ENCODE data around the gene GAREM2. TPM values are rescaled to one million over a fixed set of nuclear protein-coding genes. Genes with fewer than 3 reads are reported as not detected.

GAREM2 gene
- total and polyA plus RNA-seq, 9 of the 15 experiments (the other 6 are each of a cell fraction or from before 2014, with no cell fraction given), result 1.7 to 12.4 (median 2.5) TPM

DNA sequence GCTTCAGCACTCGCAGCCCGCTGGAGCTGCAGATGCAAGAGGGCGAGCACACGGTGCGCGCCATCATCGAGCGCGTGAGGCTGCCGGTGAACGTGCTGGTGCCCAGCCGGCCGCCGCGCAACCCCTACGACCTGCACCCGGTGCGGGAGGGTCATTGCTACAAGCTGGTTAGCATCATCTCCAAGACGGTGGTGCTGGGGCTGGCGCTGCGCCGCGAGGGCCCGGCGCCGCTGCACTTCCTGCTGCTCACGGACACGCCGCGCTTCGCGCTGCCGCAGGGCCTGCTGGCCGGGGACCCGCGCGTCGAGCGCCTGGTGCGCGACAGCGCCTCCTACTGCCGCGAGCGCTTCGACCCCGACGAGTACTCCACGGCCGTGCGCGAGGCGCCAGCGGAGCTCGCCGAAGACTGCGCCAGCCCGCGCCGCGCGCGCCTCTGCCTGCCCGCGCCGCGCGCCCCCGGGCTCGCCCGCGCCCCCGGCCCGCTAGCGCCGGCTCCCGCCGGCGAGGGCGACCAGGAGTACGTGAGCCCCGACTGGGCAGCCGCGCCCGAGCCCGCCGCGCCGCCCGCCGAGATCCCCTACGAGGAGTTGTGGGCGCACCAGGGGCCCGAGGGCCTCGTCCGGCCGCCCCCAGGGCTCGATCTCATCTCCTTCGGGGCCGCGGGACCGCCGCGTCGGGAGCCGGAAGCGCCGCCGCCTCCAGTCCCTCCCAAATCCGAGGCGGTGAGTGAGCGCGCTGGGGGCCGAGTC lies 11.8 kb downstream of the GAREM2 start (continued):
- TF ChIP-seq, protein P1, sequence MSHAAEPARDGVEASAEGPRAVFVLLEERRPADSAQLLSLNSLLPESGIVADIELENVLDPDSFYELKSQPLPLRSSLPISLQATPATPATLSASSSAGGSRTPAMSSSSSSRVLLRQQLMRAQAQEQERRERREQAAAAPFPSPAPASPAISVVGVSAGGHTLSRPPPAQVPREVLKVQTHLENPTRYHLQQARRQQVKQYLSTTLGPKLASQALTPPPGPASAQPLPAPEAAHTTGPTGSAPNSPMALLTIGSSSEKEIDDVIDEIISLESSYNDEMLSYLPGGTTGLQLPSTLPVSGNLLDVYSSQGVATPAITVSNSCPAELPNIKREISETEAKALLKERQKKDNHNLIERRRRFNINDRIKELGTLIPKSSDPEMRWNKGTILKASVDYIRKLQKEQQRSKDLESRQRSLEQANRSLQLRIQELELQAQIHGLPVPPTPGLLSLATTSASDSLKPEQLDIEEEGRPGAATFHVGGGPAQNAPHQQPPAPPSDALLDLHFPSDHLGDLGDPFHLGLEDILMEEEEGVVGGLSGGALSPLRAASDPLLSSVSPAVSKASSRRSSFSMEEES (CRISPR knock-in tag; IDR thresholded peaks at IDR 0.05), result no peak
- TF ChIP-seq, protein P2, sequence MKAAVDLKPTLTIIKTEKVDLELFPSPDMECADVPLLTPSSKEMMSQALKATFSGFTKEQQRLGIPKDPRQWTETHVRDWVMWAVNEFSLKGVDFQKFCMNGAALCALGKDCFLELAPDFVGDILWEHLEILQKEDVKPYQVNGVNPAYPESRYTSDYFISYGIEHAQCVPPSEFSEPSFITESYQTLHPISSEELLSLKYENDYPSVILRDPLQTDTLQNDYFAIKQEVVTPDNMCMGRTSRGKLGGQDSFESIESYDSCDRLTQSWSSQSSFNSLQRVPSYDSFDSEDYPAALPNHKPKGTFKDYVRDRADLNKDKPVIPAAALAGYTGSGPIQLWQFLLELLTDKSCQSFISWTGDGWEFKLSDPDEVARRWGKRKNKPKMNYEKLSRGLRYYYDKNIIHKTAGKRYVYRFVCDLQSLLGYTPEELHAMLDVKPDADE (conservative IDR thresholded peaks at IDR 0.05; ENCODE audit: control insufficient read depth, low read depth, low read length), result peak; percentile 57; the same call in 1 of the 2 replicates
- no peak for TF ChIP-seq HMG20A (CRISPR knock-in tag; conservative IDR thresholded peaks at IDR 0.05)
- TF ChIP-seq HDAC2 (IDR thresholded peaks at IDR 0.05), result no peak
- TF ChIP-seq, protein P3, sequence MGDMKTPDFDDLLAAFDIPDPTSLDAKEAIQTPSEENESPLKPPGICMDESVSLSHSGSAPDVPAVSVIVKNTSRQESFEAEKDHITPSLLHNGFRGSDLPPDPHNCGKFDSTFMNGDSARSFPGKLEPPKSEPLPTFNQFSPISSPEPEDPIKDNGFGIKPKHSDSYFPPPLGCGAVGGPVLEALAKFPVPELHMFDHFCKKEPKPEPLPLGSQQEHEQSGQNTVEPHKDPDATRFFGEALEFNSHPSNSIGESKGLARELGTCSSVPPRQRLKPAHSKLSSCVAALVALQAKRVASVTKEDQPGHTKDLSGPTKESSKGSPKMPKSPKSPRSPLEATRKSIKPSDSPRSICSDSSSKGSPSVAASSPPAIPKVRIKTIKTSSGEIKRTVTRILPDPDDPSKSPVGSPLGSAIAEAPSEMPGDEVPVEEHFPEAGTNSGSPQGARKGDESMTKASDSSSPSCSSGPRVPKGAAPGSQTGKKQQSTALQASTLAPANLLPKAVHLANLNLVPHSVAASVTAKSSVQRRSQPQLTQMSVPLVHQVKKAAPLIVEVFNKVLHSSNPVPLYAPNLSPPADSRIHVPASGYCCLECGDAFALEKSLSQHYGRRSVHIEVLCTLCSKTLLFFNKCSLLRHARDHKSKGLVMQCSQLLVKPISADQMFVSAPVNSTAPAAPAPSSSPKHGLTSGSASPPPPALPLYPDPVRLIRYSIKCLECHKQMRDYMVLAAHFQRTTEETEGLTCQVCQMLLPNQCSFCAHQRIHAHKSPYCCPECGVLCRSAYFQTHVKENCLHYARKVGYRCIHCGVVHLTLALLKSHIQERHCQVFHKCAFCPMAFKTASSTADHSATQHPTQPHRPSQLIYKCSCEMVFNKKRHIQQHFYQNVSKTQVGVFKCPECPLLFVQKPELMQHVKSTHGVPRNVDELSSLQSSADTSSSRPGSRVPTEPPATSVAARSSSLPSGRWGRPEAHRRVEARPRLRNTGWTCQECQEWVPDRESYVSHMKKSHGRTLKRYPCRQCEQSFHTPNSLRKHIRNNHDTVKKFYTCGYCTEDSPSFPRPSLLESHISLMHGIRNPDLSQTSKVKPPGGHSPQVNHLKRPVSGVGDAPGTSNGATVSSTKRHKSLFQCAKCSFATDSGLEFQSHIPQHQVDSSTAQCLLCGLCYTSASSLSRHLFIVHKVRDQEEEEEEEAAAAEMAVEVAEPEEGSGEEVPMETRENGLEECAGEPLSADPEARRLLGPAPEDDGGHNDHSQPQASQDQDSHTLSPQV (IDR thresholded peaks at IDR 0.05), result peak; percentile 97
- peak; percentile 94 for TF ChIP-seq ZFX (CRISPR knock-in tag; IDR thresholded peaks at IDR 0.05)
- TF ChIP-seq, protein P4, sequence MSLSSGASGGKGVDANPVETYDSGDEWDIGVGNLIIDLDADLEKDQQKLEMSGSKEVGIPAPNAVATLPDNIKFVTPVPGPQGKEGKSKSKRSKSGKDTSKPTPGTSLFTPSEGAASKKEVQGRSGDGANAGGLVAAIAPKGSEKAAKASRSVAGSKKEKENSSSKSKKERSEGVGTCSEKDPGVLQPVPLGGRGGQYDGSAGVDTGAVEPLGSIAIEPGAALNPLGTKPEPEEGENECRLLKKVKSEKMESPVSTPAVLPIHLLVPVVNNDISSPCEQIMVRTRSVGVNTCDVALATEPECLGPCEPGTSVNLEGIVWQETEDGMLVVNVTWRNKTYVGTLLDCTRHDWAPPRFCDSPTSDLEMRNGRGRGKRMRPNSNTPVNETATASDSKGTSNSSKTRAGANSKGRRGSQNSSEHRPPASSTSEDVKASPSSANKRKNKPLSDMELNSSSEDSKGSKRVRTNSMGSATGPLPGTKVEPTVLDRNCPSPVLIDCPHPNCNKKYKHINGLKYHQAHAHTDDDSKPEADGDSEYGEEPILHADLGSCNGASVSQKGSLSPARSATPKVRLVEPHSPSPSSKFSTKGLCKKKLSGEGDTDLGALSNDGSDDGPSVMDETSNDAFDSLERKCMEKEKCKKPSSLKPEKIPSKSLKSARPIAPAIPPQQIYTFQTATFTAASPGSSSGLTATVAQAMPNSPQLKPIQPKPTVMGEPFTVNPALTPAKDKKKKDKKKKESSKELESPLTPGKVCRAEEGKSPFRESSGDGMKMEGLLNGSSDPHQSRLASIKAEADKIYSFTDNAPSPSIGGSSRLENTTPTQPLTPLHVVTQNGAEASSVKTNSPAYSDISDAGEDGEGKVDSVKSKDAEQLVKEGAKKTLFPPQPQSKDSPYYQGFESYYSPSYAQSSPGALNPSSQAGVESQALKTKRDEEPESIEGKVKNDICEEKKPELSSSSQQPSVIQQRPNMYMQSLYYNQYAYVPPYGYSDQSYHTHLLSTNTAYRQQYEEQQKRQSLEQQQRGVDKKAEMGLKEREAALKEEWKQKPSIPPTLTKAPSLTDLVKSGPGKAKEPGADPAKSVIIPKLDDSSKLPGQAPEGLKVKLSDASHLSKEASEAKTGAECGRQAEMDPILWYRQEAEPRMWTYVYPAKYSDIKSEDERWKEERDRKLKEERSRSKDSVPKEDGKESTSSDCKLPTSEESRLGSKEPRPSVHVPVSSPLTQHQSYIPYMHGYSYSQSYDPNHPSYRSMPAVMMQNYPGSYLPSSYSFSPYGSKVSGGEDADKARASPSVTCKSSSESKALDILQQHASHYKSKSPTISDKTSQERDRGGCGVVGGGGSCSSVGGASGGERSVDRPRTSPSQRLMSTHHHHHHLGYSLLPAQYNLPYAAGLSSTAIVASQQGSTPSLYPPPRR (CRISPR knock-in tag; IDR thresholded peaks at IDR 0.05; ENCODE audit: borderline replicate concordance), result no peak
- peak; percentile 41; the same call in 1 of the 2 replicates for TF ChIP-seq CBX1 (IDR thresholded peaks at IDR 0.05; ENCODE audit: low read depth)
- no peak for TF ChIP-seq ZNF174 (CRISPR knock-in tag; IDR thresholded peaks at IDR 0.05)
- TF ChIP-seq RBM17 (IDR thresholded peaks at IDR 0.05; ENCODE audit: borderline replicate concordance, low read depth, low read length), result no peak
- no peak for TF ChIP-seq SMARCB1 (IDR thresholded peaks at IDR 0.05; ENCODE audit: insufficient read length, low read depth)
- TF ChIP-seq ZNF586 (CRISPR knock-in tag; conservative IDR thresholded peaks at IDR 0.05), result no peak
- TF ChIP-seq, protein P5, sequence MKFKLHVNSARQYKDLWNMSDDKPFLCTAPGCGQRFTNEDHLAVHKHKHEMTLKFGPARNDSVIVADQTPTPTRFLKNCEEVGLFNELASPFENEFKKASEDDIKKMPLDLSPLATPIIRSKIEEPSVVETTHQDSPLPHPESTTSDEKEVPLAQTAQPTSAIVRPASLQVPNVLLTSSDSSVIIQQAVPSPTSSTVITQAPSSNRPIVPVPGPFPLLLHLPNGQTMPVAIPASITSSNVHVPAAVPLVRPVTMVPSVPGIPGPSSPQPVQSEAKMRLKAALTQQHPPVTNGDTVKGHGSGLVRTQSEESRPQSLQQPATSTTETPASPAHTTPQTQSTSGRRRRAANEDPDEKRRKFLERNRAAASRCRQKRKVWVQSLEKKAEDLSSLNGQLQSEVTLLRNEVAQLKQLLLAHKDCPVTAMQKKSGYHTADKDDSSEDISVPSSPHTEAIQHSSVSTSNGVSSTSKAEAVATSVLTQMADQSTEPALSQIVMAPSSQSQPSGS (CRISPR knock-in tag; IDR thresholded peaks at IDR 0.05), result 0 out of 2 replicates have a peak, but pooled peaks have one; percentile 68
